PC-3 (cell line): Measurements from ENCODE around the gene FAM24B. TPM values are rescaled to one million over a fixed set of nuclear protein-coding genes. Genes with fewer than 3 reads are reported as not detected.

Experiments used
- ATAC-seq: fragments of 200-7000 bp; cut with Tn5 transposase; 2 replicates; pipeline ENCODE4 v1.9.1; 2020; ENCODE audit warnings: mild to moderate bottlenecking, moderate library complexity
- BruUV-seq: library from RNA; stranded (reverse); fragments of 400-500 nt; replicated peaks from 2 replicates; lab custom pipeline; 2021; lab: Mats Ljungman, UMichigan
- CTCF ChIA-PET: fragments of 300-600 bp; sonication (Branson Sonifier 250); formaldehyde crosslinking; loops from one replicate; lab custom pipeline; 2022; ENCODE audit warnings: antibody characterized with exemption; lab: Charles Lee
- POLR2A ChIA-PET: fragments of 300-600 bp; sonication (Branson Sonifier 250); formaldehyde crosslinking; loops from one replicate; lab custom pipeline; 2022; ENCODE audit warnings: antibody characterized with exemption; ENCODE audit not compliant: unreplicated experiment; lab: Charles Lee
- DNase-seq: peaks from one replicate; pipeline ENCODE4 v3.0.0-alpha.2; 2015
- H2AFZ ChIP-seq: fragments of 300-600 bp; sonication (generic); 2 replicates; pipeline ENCODE4 v1.6.0; 2016; ENCODE audit warnings: antibody characterized with exemption, low read length
- H3F3A ChIP-seq: fragments of 300-600 bp; sonication (generic); one replicate; pipeline ENCODE4 v1.6.0; 2017; ENCODE audit warnings: antibody characterized with exemption, low read length, control low read depth, mild to moderate bottlenecking; ENCODE audit not compliant: unreplicated experiment
- H3K27ac ChIP-seq: fragments of 300-600 bp; sonication (generic); 2 replicates; pipeline ENCODE4 v1.5.1; 2016; ENCODE audit warnings: mild to moderate bottlenecking, low read length
- H3K27me3 ChIP-seq: fragments of 300-600 bp; sonication (generic); 2 replicates; pipeline ENCODE4 v1.6.1; 2016; ENCODE audit warnings: low read length, mixed read lengths
- H3K36me3 ChIP-seq: fragments of 300-600 bp; sonication (generic); 2 replicates; pipeline ENCODE4 v1.6.1; 2016; ENCODE audit warnings: low read depth, mixed run types, low read length, mixed read lengths
- H3K4me1 ChIP-seq: fragments of 300-600 bp; sonication (generic); 2 replicates; pipeline ENCODE4 v1.5.1; 2016; ENCODE audit warnings: low read length; ENCODE audit not compliant: insufficient read depth
- H3K4me2 ChIP-seq: fragments of 300-600 bp; sonication (generic); 2 replicates; pipeline ENCODE4 v1.6.0; 2016; ENCODE audit warnings: low read length
- H3K4me3 ChIP-seq: fragments of 300-600 bp; sonication (generic); 2 replicates; pipeline ENCODE4 v1.5.1; 2016; ENCODE audit warnings: mild to moderate bottlenecking, low read length, mixed read lengths
- H3K79me2 ChIP-seq: fragments of 300-600 bp; sonication (generic); 2 replicates; pipeline ENCODE4 v1.6.1; 2017; ENCODE audit warnings: low read length, mixed read lengths
- H3K9ac ChIP-seq: fragments of 300-600 bp; sonication (generic); 2 replicates; pipeline ENCODE4 v1.6.0; 2016; ENCODE audit warnings: mild to moderate bottlenecking, low read length
- H3K9me2 ChIP-seq: fragments of 300-600 bp; sonication (generic); replicated peaks from 2 replicates; pipeline ENCODE4 v1.6.1; 2016; ENCODE audit warnings: mixed run types, low read length, mixed read lengths
- H3K9me3 ChIP-seq: fragments of 300-600 bp; sonication (generic); 2 replicates; pipeline ENCODE4 v1.6.1; 2016; ENCODE audit warnings: low read length, mixed read lengths
- H4K20me1 ChIP-seq: fragments of 300-600 bp; sonication (generic); 2 replicates; pipeline ENCODE4 v1.6.1; 2016; ENCODE audit warnings: low read length, mixed read lengths
- CTCF ChIP-seq: fragments of 300-600 bp; sonication (generic); conservative IDR thresholded peaks from 2 replicates; pipeline ENCODE4 v1.5.1; 2017; ENCODE audit warnings: antibody characterized with exemption, low read depth, mild to moderate bottlenecking, low read length
- EZH2 ChIP-seq: fragments of 300-600 bp; sonication (generic); IDR thresholded peaks from one replicate; pipeline ENCODE4 v1.6.1; 2017; ENCODE audit warnings: antibody characterized with exemption, mild to moderate bottlenecking, low read length; ENCODE audit not compliant: unreplicated experiment
- EZH2phosphoT487 ChIP-seq: fragments of 300-600 bp; sonication (generic); IDR thresholded peaks from 2 replicates; pipeline ENCODE4 v1.6.1; 2018; ENCODE audit warnings: mild to moderate bottlenecking, antibody characterized with exemption, low read length, borderline replicate concordance
- intact Hi-C: fragments of 100-400 bp; cut with micrococcal nuclease; formaldehyde crosslinking; loops from 2 replicates; pipeline ENCODE4 v1.9.0; 2023
- total RNA-seq: library from RNA; depleted of rRNA; stranded (reverse); fragments of >200 nt; gene quantifications from 2 replicates; pipeline ENCODE4 v1.2.3, GENCODE V29; 2014

The FAM24B gene
- total RNA-seq, 1 experiment from 2014 or later, result 5.2 TPM

GRCh38 chr10:122855745-122856144 is 23.6 kb downstream of the FAM24B start:
- H3K27ac ChIP-seq, result peak overlapping the region; percentile 97

GRCh38 chr10:122854648-122855047 is 24.7 kb downstream of the FAM24B start:
- H3F3A ChIP-seq, result peaks cover 10% of the 10 kb centered on the region
- no peaks in the 10 kb centered on the region for H4K20me1 ChIP-seq
- ATAC-seq (peak; percentile 74), DNase-seq (peak; percentile 88)
- peak overlapping the region; percentile 97 for H3K27ac ChIP-seq
- intact Hi-C loops, result loop anchor here (1.0 to 5.0 kb wide), 3 partner anchors 11 to 128 kb away; partner anchors contain the start of genes FAM24B and PSTK
- peaks cover 80% of the 10 kb centered on the region for H3K79me2 ChIP-seq
- no peaks in the 10 kb centered on the region for H3K9me2 ChIP-seq
- no peaks in the 10 kb centered on the region for H3K9me3 ChIP-seq
- no peaks in the 10 kb centered on the region for H3K27me3 ChIP-seq
- no peak overlapping the region for H2AFZ ChIP-seq
- peaks cover 77% of the 10 kb centered on the region for H3K4me1 ChIP-seq
- H3K4me2 ChIP-seq, result peak overlapping the region; percentile 78
- TF ChIP-seq EZH2 (no peak), CTCF (no peak), EZH2phosphoT487 (no peak)
- peak overlapping the region; percentile 53; the same call in 1 of the 2 replicates for H3K4me3 ChIP-seq
- no TSS peak for BruUV-seq
- H3K36me3 ChIP-seq, result peaks cover 10% of the 10 kb centered on the region
- CTCF ChIA-PET, result no interaction called here
- POLR2A ChIA-PET, result interaction anchor here (1.0 kb wide), 1 partner anchor 10 kb away, joined by 11 read pairs; no protein-coding TSS in a partner anchor
- peak overlapping the region; percentile 65 for H3K9ac ChIP-seq

More at GRCh38 chr10:122855745-122856144, 23.6 kb downstream of the FAM24B start:
- ATAC-seq, result no peak
- intact Hi-C loops, result no loop called here
- no peaks in the 10 kb centered on the region for H3K27me3 ChIP-seq
- no peaks in the 10 kb centered on the region for H4K20me1 ChIP-seq
- peaks cover 70% of the 10 kb centered on the region for H3K4me1 ChIP-seq
- no peaks in the 10 kb centered on the region for H3K9me3 ChIP-seq
- H3K4me3 ChIP-seq, result no peak overlapping the region
- H3K4me2 ChIP-seq, result peak overlapping the region; percentile 78; the same call in 1 of the 2 replicates
- H3K36me3 ChIP-seq, result peaks cover 8% of the 10 kb centered on the region
- no peak overlapping the region for H3K9ac ChIP-seq
- H3K79me2 ChIP-seq, result peaks cover 82% of the 10 kb centered on the region
- TF ChIP-seq EZH2 (no peak), CTCF (no peak), EZH2phosphoT487 (no peak)
- POLR2A ChIA-PET, result no interaction called here
- DNase-seq, result no peak
- H3F3A ChIP-seq, result peaks cover 10% of the 10 kb centered on the region
- no peak overlapping the region for H2AFZ ChIP-seq
- no TSS peak for BruUV-seq
- no peaks in the 10 kb centered on the region for H3K9me2 ChIP-seq
- CTCF ChIA-PET, result interaction anchor here (0.6 kb wide), 1 partner anchor 31 kb away, joined by 3 read pairs; no protein-coding TSS in a partner anchor

- no peaks in the 10 kb centered on the region for H3K9me2 ChIP-seq
- H3K9ac ChIP-seq, result peak overlapping the region; percentile 65
- H4K20me1 ChIP-seq, result no peaks in the 10 kb centered on the region
- H3K79me2 ChIP-seq, result peaks cover 78% of the 10 kb centered on the region
- intact Hi-C loops, result loop anchor here (1.0 to 5.0 kb wide), 3 partner anchors 12 to 129 kb away; partner anchors contain the start of genes FAM24B and PSTK
- no peak overlapping the region for H2AFZ ChIP-seq
- ChIA-PET POLR2A (no interaction called here), CTCF (no interaction called here)
- H3K27me3 ChIP-seq, result no peaks in the 10 kb centered on the region
- H3K4me1 ChIP-seq, result peaks cover 80% of the 10 kb centered on the region
- peak; percentile 33 for DNase-seq
- peak overlapping the region; percentile 78 for H3K4me2 ChIP-seq
- peak overlapping the region; percentile 97 for H3K27ac ChIP-seq
- no peaks in the 10 kb centered on the region for H3K9me3 ChIP-seq
- peak overlapping the region; percentile 53 for H3K4me3 ChIP-seq
- peak; percentile 4; the same call in 1 of the 2 replicates for ATAC-seq
- no peak for TF ChIP-seq CTCF
- TF ChIP-seq EZH2phosphoT487, result no peak
- TF ChIP-seq EZH2, result no peak
- H3K36me3 ChIP-seq, result peaks cover 7% of the 10 kb centered on the region; the same call in 1 of the 2 replicates
- H3F3A ChIP-seq, result peaks cover 10% of the 10 kb centered on the region
- BruUV-seq, result no TSS peak
Measured at GRCh38 chr10:122853665-122854313, 25.6 kb downstream of the FAM24B start.
